H1 (cell line): Measurements from ENCODE around the gene KCNMA1. TPM values are rescaled to one million over a fixed set of nuclear protein-coding genes. Genes with fewer than 3 reads are reported as not detected.

ENCODE experiments used
- CTCF ChIA-PET: fragments of 300-600 bp; sonication (Branson Sonifier 250); formaldehyde crosslinking; loops from one replicate; lab custom pipeline; 2021; ENCODE audit not compliant: partially characterized antibody; lab: Charles Lee
- POLR2A ChIA-PET: fragments of 300-600 bp; sonication (Branson Sonifier 250); formaldehyde crosslinking; loops from one replicate; lab custom pipeline; 2021; ENCODE audit warnings: inconsistent platforms; ENCODE audit not compliant: partially characterized antibody; lab: Charles Lee
- DNase-seq, 2 experiments: peaks; one replicate each; pipeline versions ENCODE4 v3.0.0 to v3.0.0-alpha.2; 2010 to 2022; ENCODE audit warnings: low spot score in 2 of 2, low read depth in 1 of 2, mixed read lengths in 1 of 2
- FAIRE-seq: peaks from 2 replicates; lab custom pipeline; 2011; peaks lifted over from hg19 to GRCh38; lab: Jason Lieb, UNC
- H2AFZ ChIP-seq: 2 replicates; pipeline ENCODE4 v1.8.1; 2012; ENCODE audit warnings: low read length, inconsistent platforms
- H2AK5ac ChIP-seq: 2 replicates; pipeline ENCODE4 v1.6.1; 2013; ENCODE audit warnings: low read depth, low read length
- H2BK120ac ChIP-seq: replicated peaks from 2 replicates; pipeline ENCODE3; 2013; ENCODE audit warnings: low read depth, low read length, inconsistent platforms
- H2BK12ac ChIP-seq: 2 replicates; pipeline ENCODE4 v1.6.1; 2013; ENCODE audit warnings: low read depth, low read length
- H2BK15ac ChIP-seq: 2 replicates; pipeline ENCODE4 v1.6.1; 2013; ENCODE audit warnings: low read length
- H2BK20ac ChIP-seq: 2 replicates; pipeline ENCODE4 v1.6.1; 2013; ENCODE audit warnings: low read length
- H2BK5ac ChIP-seq: 2 replicates; pipeline ENCODE4 v1.6.1; 2013; ENCODE audit warnings: low read depth, low read length
- H3K14ac ChIP-seq: 2 replicates; pipeline ENCODE4 v1.6.1; 2013; ENCODE audit warnings: inconsistent platforms; ENCODE audit not compliant: insufficient read length
- H3K18ac ChIP-seq: 2 replicates; pipeline ENCODE4 v1.6.1; 2013; ENCODE audit warnings: low read length; ENCODE audit errors: extremely low read depth
- H3K23ac ChIP-seq: 2 replicates; pipeline ENCODE4 v1.6.1; 2013; ENCODE audit warnings: inconsistent platforms; ENCODE audit not compliant: insufficient read length
- H3K23me2 ChIP-seq: 2 replicates; pipeline ENCODE4 v1.6.1; 2013; ENCODE audit warnings: low read depth, low read length
- H3K27ac ChIP-seq: 2 replicates; pipeline ENCODE4 v1.6.1; 2011; ENCODE audit warnings: low read depth, low read length, inconsistent platforms
- H3K27me3 ChIP-seq, 4 experiments: replicated peaks in 1 of 4; 1 replicate in 1 of 4; 2 replicates in 3 of 4; pipeline versions ENCODE4 v1.6.1 to v1.8.1; 2011 to 2013; ENCODE audit warnings: low read length in 3 of 4, mild to moderate bottlenecking in 3 of 4, inconsistent platforms in 2 of 4, mixed read lengths in 2 of 4, moderate library complexity in 1 of 4; ENCODE audit not compliant: control insufficient read depth in 3 of 4, insufficient read depth in 3 of 4; ENCODE audit errors: extremely low read depth in 1 of 4
- H3K36me3 ChIP-seq, 4 experiments: 2 replicates each; pipeline versions ENCODE4 v1.6.1 to v1.8.1; 2011 to 2013; ENCODE audit warnings: mild to moderate bottlenecking in 4 of 4, low read length in 3 of 4, moderate library complexity in 2 of 4, control low read depth in 1 of 4, inconsistent platforms in 1 of 4; ENCODE audit not compliant: insufficient read depth in 4 of 4, control insufficient read depth in 2 of 4
- H3K4ac ChIP-seq: replicated peaks from 2 replicates; pipeline ENCODE3; 2013; ENCODE audit warnings: low read length, low read depth, mixed read lengths, inconsistent platforms; ENCODE audit not compliant: insufficient read length
- H3K4me1 ChIP-seq, 4 experiments: replicated peaks in 1 of 4; 1 replicate in 1 of 4; 2 replicates in 3 of 4; pipeline versions ENCODE4 v1.6.1 to v1.8.1; 2011 to 2013; ENCODE audit warnings: low read length in 3 of 4, inconsistent platforms in 2 of 4, mixed read lengths in 1 of 4; ENCODE audit not compliant: insufficient read depth in 4 of 4, control insufficient read depth in 3 of 4
- H3K4me2 ChIP-seq, 2 experiments: 2 replicates each; pipeline versions ENCODE4 v1.6.1 to v1.8.1; 2011 to 2013; ENCODE audit warnings: low read depth in 2 of 2, low read length in 2 of 2, control low read depth in 1 of 2, inconsistent platforms in 1 of 2, mild to moderate bottlenecking in 1 of 2; ENCODE audit not compliant: insufficient read depth in 1 of 2
- H3K4me3 ChIP-seq, 4 experiments: fragments of 200-600, 300-600 bp in 1 of 4; sonication (generic), shearing (Covaris generic), sonication (Bioruptor Twin) in 1 of 4; 2 replicates each; pipeline versions ENCODE4 v1.5.1 to v1.8.1; 2011 to 2016; ENCODE audit warnings: low read length in 4 of 4, low read depth in 3 of 4, control low read depth in 2 of 4, inconsistent platforms in 2 of 4, mild to moderate bottlenecking in 2 of 4, mixed read lengths in 1 of 4, moderate library complexity in 1 of 4; ENCODE audit not compliant: insufficient read depth in 2 of 4; ENCODE audit errors: extremely low read depth in 1 of 4
- H3K56ac ChIP-seq: replicated peaks from 2 replicates; pipeline ENCODE3; 2013; ENCODE audit warnings: low read depth, mild to moderate bottlenecking, mixed read lengths, low read length, inconsistent platforms; ENCODE audit not compliant: insufficient read length
- H3K79me1 ChIP-seq: 2 replicates; pipeline ENCODE4 v1.6.1; 2013; ENCODE audit warnings: low read depth, low read length, control low read depth
- H3K79me2 ChIP-seq, 2 experiments: 2 replicates each; pipeline versions ENCODE4 v1.6.1 to v1.8.1; 2012 to 2013; ENCODE audit warnings: low read length in 2 of 2, mild to moderate bottlenecking in 2 of 2, inconsistent platforms in 1 of 2; ENCODE audit not compliant: insufficient read depth in 2 of 2, control insufficient read depth in 1 of 2
- H3K9ac ChIP-seq, 4 experiments: replicated peaks in 1 of 4; 1 replicate in 1 of 4; 2 replicates in 3 of 4; pipeline versions ENCODE4 v1.6.1 to v1.8.1; 2011 to 2013; ENCODE audit warnings: low read depth in 3 of 4, low read length in 3 of 4, control low read depth in 2 of 4, mild to moderate bottlenecking in 2 of 4, moderate library complexity in 2 of 4, inconsistent platforms in 1 of 4; ENCODE audit errors: extremely low read depth in 1 of 4
- H3K9me3 ChIP-seq, 2 experiments: 2 replicates each; pipeline versions ENCODE4 v1.6.1 to v1.8.1; 2012 to 2013; ENCODE audit warnings: mild to moderate bottlenecking in 2 of 2, moderate library complexity in 2 of 2, control low read depth in 1 of 2, inconsistent platforms in 1 of 2, low read depth in 1 of 2, low read length in 1 of 2, mixed read lengths in 1 of 2; ENCODE audit not compliant: insufficient read depth in 2 of 2
- H4K20me1 ChIP-seq, 2 experiments: replicated peaks in 1 of 2; 2 replicates each; pipeline versions ENCODE3 to v1.8.1; 2011 to 2013; ENCODE audit warnings: inconsistent platforms in 2 of 2, low read length in 2 of 2, mild to moderate bottlenecking in 1 of 2; ENCODE audit not compliant: insufficient read depth in 2 of 2, control insufficient read depth in 1 of 2
- H4K5ac ChIP-seq: 2 replicates; pipeline ENCODE4 v1.6.1; 2013; ENCODE audit warnings: low read length, low read depth, mixed read lengths, inconsistent platforms; ENCODE audit not compliant: insufficient read length
- H4K8ac ChIP-seq: 2 replicates; pipeline ENCODE4 v1.8.0; 2013; ENCODE audit warnings: mild to moderate bottlenecking, moderate library complexity, low read length, inconsistent platforms; ENCODE audit not compliant: insufficient read depth; ENCODE audit errors: extremely low read depth
- H4K91ac ChIP-seq: replicated peaks from 2 replicates; pipeline ENCODE3; 2013; ENCODE audit warnings: low read length, mixed read lengths, inconsistent platforms; ENCODE audit not compliant: insufficient read length
- CBX5 ChIP-seq: fragments of 300-800, 300-1000 bp; sonication (generic); IDR thresholded peaks from 2 replicates; pipeline ENCODE4 v1.7.1; 2016; ENCODE audit warnings: antibody characterized with exemption, low read length, low read depth
- CHD1 ChIP-seq: IDR thresholded peaks from 2 replicates; pipeline ENCODE4 v1.6.1; 2012; ENCODE audit warnings: low read depth, low read length, improper control_type of control experiment
- CTBP2 ChIP-seq: IDR thresholded peaks from 2 replicates; pipeline ENCODE4 v1.7.0; 2011; ENCODE audit warnings: borderline replicate concordance, mild to moderate bottlenecking, moderate library complexity, mixed read lengths, low read length; ENCODE audit not compliant: insufficient read depth, insufficient read length
- HDAC6 ChIP-seq: IDR thresholded peaks from one replicate; pipeline ENCODE4 v1.7.1; 2012; ENCODE audit warnings: low read depth, mild to moderate bottlenecking, inconsistent platforms, low read length, moderate library complexity
- KDM4A ChIP-seq: IDR thresholded peaks from one replicate; pipeline ENCODE4 v1.7.1; 2012; ENCODE audit warnings: low read depth, mild to moderate bottlenecking, moderate library complexity, low read length, inconsistent platforms; ENCODE audit not compliant: severe bottlenecking
- POLR2AphosphoS5 ChIP-seq: IDR thresholded peaks from 2 replicates; pipeline ENCODE4 v1.6.1; 2011; ENCODE audit warnings: low read depth, low read length
- RBBP5 ChIP-seq: IDR thresholded peaks from 2 replicates; pipeline ENCODE4 v1.7.1; 2012; ENCODE audit warnings: low read depth, mild to moderate bottlenecking, inconsistent platforms, low read length, moderate library complexity, borderline replicate concordance
- RNF2 ChIP-seq: fragments of 200-900, 300-1000 bp; sonication (generic); IDR thresholded peaks from 2 replicates; pipeline ENCODE4 v1.7.1; 2016; ENCODE audit warnings: borderline replicate concordance, low read depth, mild to moderate bottlenecking, antibody characterized with exemption, low read length; ENCODE audit not compliant: poor library complexity, severe bottlenecking; ENCODE audit errors: missing control alignments
- SAP30 ChIP-seq: fragments of 300-600 bp; sonication (generic); IDR thresholded peaks from 2 replicates; pipeline ENCODE4 v1.7.1; 2012; ENCODE audit warnings: low read length, moderate library complexity, mild to moderate bottlenecking, inconsistent platforms; ENCODE audit not compliant: insufficient read depth, insufficient replicate concordance
- SP2 ChIP-seq: IDR thresholded peaks from 2 replicates; pipeline ENCODE4 v1.6.1; 2012; ENCODE audit warnings: mild to moderate bottlenecking, low read length, inconsistent platforms
- SRF ChIP-seq: IDR thresholded peaks from 2 replicates; pipeline ENCODE4 v1.6.1; 2011; ENCODE audit warnings: mild to moderate bottlenecking, low read depth, low read length, moderate library complexity
- SUZ12 ChIP-seq: fragments of 200-600 bp; sonication (generic); IDR thresholded peaks from 2 replicates; pipeline ENCODE4 v1.6.1; 2012; ENCODE audit warnings: mild to moderate bottlenecking, inconsistent platforms, low read length, moderate library complexity, mixed read lengths
- TBP ChIP-seq: IDR thresholded peaks from 2 replicates; pipeline ENCODE4 v1.6.1; 2011; ENCODE audit warnings: low read depth, low read length, improper control_type of control experiment
- ZNF274 ChIP-seq: IDR thresholded peaks from 2 replicates; pipeline ENCODE4 v1.7.0; 2012; ENCODE audit warnings: low read length, borderline replicate concordance; ENCODE audit errors: extremely low read depth
- WGBS, 2 experiments: shearing (Covaris generic) in 1 of 2; methylation state at CpG; one replicate each; pipeline versions ENCODE4 v1.1.6 to v1.1.7; 2013 to 2015; ENCODE audit warnings: low lambda C conversion rate in 2 of 2, mixed read lengths in 2 of 2, inconsistent platforms in 1 of 2, low coverage in 1 of 2, missing lambda C conversion rate in 1 of 2; ENCODE audit not compliant: insufficient replicate concordance in 2 of 2, insufficient coverage in 1 of 2, insufficient read length in 1 of 2; ENCODE audit errors: extremely low coverage in 1 of 2, missing lambda C conversion rate in 1 of 2; 5-methylcytosine and 5-hydroxymethylcytosine counted together
- polyA plus RNA-seq, 7 experiments: library from polyadenylated mRNA; depleted of rRNA in 3 of 7; stranded (reverse) in 5 of 7; unstranded in 2 of 7; fragments of >200 nt in 5 of 7; fragments of 200-250 nt in 2 of 7; gene quantifications; 1 replicate in 5 of 7; 2 replicates in 1 of 7; 4 replicates in 1 of 7; pipeline versions ENCODE4 v1.2.1 to v1.2.3, GENCODE V29; 2011 to 2013; ENCODE audit warnings: missing spikeins in 2 of 7, mixed read lengths in 2 of 7
- total RNA-seq: library from RNA; stranded (reverse); fragmentation: NEBNext Ultra II Directional; extraction: Animal tissue kit (Norgen Biotek cat#: 25700); gene quantifications from 2 replicates; pipeline ENCODE4 v1.2.1, GENCODE V29; 2021

KCNMA1 gene
- total and polyA plus RNA-seq, 2 of the 8 experiments (the other 6 are each of a cell fraction or from before 2014, with no cell fraction given): 10.2 to 11.1 TPM

GRCh38 chr10:77030974-77031373, 606.6 kb downstream of the KCNMA1 start:
- Histone ChIP-seq H3K23ac (no peak overlapping the region), H2BK5ac (no peak overlapping the region), H2BK12ac (no peak overlapping the region), H4K5ac (no peak overlapping the region), H3K79me1 (no peaks in the 10 kb centered on the region), H2AK5ac (no peak overlapping the region), H3K4me1 (no peaks in the 10 kb centered on the region), H3K23me2 (no peaks in the 10 kb centered on the region), H2BK15ac (no peak overlapping the region), H4K91ac (no peak overlapping the region), H3K9me3 (no peaks in the 10 kb centered on the region), H3K27ac (no peak overlapping the region), H4K8ac (no peak overlapping the region), H2AFZ (no peak overlapping the region), H3K36me3 (no peaks in the 10 kb centered on the region), H2BK120ac (no peak overlapping the region), H3K4me2 (no peak overlapping the region), H3K4me3 (no peak overlapping the region), H3K18ac (no peak overlapping the region), H3K27me3 (no peaks in the 10 kb centered on the region), H3K79me2 (no peaks in the 10 kb centered on the region), H3K56ac (no peak overlapping the region), H4K20me1 (no peaks in the 10 kb centered on the region), H2BK20ac (no peak overlapping the region), H3K14ac (no peak overlapping the region), H3K9ac (no peak overlapping the region), H3K4ac (no peak overlapping the region)
- ChIA-PET CTCF (interaction anchor here (0.9 kb wide), 1 partner anchor 78 kb away, joined by 3 read pairs; no protein-coding TSS in a partner anchor), POLR2A (no interaction called here)
- TF ChIP-seq ZNF274 (no peak), RBBP5 (no peak), CTBP2 (no peak), TBP (no peak), RNF2 (no peak), KDM4A (no peak), SUZ12 (no peak), HDAC6 (no peak), SP2 (no peak), POLR2AphosphoS5 (no peak), SRF (no peak), CHD1 (no peak), SAP30 (no peak), CBX5 (no peak)
- FAIRE-seq (no peak), DNase-seq (no peak)
- 87% methylated on average over 2 of the region's 2 CpGs; no CpG with 5 or more reads in 1 of the 2 experiments for WGBS, 2 experiments
